C1 segment of cervical spinal cord (tissue), 14 donors: Measurements from ENCODE around the gene SH3RF3.

ENCODE experiments used
- DNase-seq, 14 donors: peaks; one replicate each; lab custom pipeline; 2025; lab: John Stamatoyannopoulos, UW

SH3RF3 gene

GRCh38 chr2:109260116-109260855, 131.3 kb downstream of the SH3RF3 start:
- no peak for DNase-seq

DNA sequence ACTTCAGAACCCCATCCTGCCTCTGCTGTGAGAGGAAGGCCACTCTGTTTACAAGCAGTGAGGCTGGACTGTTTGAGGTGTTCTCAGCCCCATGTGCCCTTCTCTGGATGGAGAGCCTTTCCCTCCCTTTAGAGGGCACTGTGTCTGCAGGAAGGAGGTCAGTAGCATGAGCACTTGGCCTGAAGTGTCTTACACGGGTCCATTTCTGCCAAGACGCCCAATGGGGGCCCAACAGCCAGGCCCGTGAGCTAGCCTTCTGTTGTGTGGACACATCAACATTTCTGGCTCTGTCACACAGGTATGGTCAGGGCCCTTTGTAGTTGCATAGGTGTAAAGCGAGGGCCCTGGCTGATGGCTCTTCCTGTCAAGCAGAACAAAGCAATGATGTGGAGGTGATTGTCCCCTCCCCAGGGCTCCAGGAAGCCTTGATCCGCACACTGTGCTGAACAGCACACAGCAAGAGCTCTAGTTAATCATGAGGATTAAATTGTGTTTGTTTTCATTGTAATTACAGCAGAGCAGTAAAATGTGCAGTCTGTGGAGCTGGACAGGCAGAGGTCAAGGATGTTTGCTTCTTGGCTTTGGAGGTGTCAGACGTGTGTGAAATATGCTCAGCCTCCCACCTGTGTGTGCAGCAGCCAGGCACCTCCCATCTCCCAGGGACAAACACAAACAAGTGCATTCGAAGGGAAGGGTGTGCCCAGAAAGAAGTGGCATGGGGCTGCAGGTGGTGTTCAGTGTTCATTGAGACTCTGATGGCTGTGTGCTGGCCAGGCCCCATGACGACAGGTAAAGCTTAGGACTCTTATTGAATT, 132.1 kb downstream of the SH3RF3 start:
- DNase-seq = no peak

GRCh38 chr2:109261906-109262631, 133.1 kb downstream of the SH3RF3 start:
- no peak for DNase-seq

- DNase-seq = no peak
Observed at GRCh38 chr2:109264595-109265328, 135.8 kb downstream of the SH3RF3 start.

- DNase-seq = no peak
Observed at GRCh38 chr2:109265369-109265768, 136.4 kb downstream of the SH3RF3 start.

GRCh38 chr2:109265953-109266352, 136.9 kb downstream of the SH3RF3 start:
- DNase-seq = no peak

DNA sequence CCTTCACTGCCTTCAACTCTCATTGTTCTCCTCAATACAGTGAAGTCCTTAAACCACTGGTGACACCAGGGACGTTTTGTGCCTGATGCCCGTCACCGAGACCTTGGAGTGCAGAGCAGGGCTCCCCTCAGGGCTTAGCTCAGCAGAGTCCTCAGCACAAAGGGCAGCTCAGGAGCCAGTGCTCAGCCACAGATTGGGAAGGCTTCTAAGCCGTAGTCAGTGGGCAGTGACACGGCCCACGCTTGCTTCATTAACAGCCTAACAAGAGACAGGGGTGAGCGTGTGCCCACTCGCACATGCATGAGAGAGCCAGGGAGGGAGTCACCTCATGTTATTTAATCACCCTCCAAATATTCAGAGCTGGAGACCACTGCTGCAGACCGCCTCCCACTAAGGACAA, 137.5 kb downstream of the SH3RF3 start:
- no peak for DNase-seq

- DNase-seq = no peak
Observed at GRCh38 chr2:109266998-109267854, 138.2 kb downstream of the SH3RF3 start.

DNA sequence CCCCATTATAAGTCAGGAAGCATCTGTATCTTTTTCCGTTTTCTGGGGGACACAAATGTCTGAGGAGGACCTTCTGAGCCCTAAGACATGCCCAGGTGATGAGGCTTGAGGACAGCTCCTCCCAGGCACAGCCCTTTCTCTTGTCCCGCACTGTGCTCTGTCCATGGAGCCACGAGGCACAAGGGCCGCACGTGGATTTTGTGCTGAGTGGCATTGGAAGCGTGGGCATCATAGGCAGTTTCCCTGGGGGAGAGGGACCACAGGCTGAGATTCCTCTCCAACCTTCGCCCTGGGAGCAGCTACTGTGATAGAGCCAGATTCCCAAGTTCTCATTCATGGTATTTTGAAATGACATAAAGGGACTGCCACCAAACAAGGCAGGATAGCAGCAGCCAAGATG, 139.9 kb downstream of the SH3RF3 start:
- DNase-seq = no peak

- no peak for DNase-seq
Observed at GRCh38 chr2:109269706-109270504, 140.9 kb downstream of the SH3RF3 start.

DNA sequence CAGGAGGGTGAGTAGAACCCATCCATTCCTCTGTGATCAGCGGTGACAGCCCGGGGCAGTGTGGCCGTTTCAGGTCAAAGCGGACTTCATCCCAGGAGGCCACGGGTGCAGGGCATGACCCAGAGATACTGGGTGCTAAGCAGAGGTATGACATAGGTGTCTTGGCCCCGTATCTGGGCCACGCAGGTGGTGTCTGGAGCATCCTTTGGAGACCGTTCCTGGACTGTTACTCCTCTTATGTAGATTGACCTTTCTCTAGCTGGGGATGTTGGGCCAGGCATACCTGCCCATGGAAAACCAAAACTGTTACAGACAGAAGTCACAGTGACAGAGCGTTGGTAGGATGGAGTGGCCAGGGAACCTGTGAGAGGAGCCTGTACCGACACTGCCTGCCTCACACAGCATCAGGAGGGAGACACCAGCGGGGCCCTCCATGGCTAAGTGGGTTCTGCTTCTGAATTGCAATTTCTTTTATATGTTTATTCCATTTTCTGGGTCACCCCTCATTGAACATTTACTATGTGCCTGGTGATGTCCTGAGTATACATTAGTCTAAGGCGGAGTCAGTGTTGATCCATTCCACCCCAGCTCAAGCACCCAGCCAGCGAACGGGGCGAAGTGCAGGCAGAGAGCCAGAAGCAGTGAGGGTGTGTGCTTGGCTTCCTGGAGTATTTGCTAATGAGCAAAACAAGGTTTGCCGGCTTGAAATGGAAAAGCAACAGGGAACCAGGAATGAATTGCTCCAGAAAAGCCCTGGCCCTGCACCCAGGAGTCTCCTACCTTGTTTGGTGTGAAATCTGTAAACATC, 141.7 kb downstream of the SH3RF3 start:
- no peak for DNase-seq

DNA sequence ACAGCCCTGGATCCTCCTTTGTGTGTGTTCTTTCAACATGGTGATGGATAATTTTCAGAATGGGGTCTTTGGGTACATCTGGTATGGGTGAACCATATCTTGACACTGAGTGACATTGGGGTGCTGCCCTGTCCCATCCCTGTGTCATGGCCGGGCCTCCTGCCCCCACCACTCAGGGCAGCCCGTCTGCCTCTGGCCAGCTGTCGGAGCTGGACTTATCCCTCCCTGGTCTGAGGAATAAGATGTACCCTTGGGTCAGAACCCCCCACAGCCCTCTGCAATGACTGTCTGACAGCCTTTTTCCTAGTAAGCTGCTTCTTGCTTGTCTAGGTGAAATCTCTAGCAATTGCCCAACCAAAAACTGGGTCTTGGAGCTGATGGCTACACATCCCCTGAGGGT, 142.9 kb downstream of the SH3RF3 start:
- DNase-seq = no peak

- DNase-seq = no peak
Observed at GRCh38 chr2:109272461-109272860, 143.5 kb downstream of the SH3RF3 start.

- no peak for DNase-seq
Observed at GRCh38 chr2:109275120-109276012, 146.4 kb downstream of the SH3RF3 start.

DNA sequence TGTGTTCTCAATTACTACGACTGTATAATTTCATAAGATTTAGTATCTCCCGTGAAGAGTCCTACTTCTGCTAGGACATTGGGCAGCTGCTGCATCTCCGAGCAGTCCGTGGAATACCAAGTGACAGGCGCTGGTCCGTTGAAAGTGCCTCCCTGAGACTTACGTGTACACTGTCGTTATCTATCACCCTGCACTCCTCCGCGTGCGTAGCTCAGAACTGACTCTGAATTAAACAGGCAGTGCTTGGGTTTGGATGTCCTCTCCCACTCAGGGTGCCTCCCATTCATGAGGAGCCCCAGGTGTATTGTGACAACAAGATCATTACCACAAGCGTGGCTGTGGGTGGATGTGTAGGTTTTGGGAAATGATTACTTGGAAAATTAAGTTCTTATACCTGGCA, 148.4 kb downstream of the SH3RF3 start:
- DNase-seq = no peak

DNA sequence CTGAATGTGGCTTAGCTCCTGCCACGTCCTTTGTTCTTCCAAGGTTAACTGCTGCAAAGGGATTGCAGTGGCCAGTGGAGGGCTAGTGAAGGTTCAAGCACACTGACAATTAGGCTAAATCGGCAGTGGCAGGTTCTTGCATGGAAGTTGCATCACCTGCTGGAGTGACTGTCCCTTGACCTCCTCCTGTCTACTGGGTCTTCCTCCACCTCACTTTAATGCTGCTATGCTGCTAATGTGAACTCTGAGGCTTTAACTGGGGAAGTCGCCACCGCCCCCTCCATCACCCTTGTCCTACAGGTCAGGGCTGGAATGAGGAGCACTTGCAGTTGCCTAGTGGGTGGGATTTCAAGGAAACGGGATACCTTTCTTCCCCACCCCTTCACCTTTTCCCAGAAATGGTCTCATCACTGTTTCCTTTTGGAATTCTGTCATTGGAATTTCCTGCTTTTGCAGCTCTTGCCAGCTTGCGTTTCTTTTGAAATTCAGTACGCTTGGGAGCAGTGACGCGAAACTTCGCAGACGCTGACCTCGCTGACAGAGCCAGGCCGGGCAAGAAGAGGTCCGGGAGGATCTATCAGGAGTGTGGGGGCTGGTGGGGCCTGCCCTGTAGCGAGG, 150.3 kb downstream of the SH3RF3 start:
- no peak for DNase-seq

GRCh38 chr2:109280804-109281203, 151.8 kb downstream of the SH3RF3 start:
- no peak for DNase-seq

GRCh38 chr2:109282360-109282759, 153.4 kb downstream of the SH3RF3 start:
- no peak for DNase-seq
